NT2/D1 (cell line): ENCODE measurements around the gene NUP50.

Experiments
- YY1 ChIP-seq: IDR thresholded peaks from 2 replicates; pipeline ENCODE4 v1.6.1; 2011; ENCODE audit not compliant: insufficient read length, insufficient read depth
- ZNF274 ChIP-seq: IDR thresholded peaks from 2 replicates; pipeline ENCODE4 v1.6.1; 2011; ENCODE audit warnings: mild to moderate bottlenecking, low read depth, low read length

DNA sequence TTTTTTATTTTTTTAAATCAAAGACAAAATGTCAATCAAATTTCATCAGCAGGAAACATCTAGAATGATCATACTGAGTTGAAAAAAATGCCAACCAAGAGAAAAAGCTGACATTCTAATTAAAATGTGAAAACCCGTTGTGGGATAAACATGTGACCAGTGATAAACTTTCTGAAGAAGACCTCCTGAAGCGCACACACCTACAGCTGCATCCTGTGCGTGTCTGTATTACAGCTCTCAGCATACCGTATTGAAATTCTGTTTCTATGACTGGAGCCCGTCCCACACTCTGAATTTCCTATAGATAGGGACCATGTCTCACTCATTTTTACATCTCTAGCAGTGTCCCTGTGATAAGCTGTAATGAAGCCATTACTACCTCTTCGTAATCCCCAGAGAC is 12.2 kb upstream of the NUP50 start:
- TF ChIP-seq ZNF274 (no peak), YY1 (no peak)
